Activated naive CD8-positive, alpha-beta T cell treated with anti-CD3 and anti-CD28 coated beads, Interleukin-2, amount 10 ng/mL, durations not matched to agents 7 days and 5 days (primary cell): Measurements from ENCODE around the gene TUBA8. TPM values are rescaled to one million over a fixed set of nuclear protein-coding genes. Genes with fewer than 3 reads are reported as not detected.
"Not testable (repeated sequence)": the region's sequence is repeated elsewhere in the genome, so short reads cannot be mapped to it uniquely, and the experiment has no call there.

Source experiments
- ATAC-seq: fragments of 150-1000 bp; cut with Tn5 transposase; one replicate; pipeline ENCODE4 v1.10.0; 2021; ENCODE audit warnings: low read depth, moderate library complexity
- POLR2A ChIA-PET: fragments of 350-600 bp; sonication (Branson Sonifier 250); formaldehyde crosslinking; loops from one replicate; lab custom pipeline; 2021; ENCODE audit warnings: antibody characterized with exemption; lab: Charles Lee
- DNase-seq: peaks from one replicate; pipeline ENCODE4 v3.0.0; 2021
- H3K27ac Mint-ChIP-seq: one replicate; pipeline ENCODE4 v1.8.0; 2022; ENCODE audit warnings: mild to moderate bottlenecking, mixed read lengths
- H3K27me3 Mint-ChIP-seq: one replicate; pipeline ENCODE4 v1.8.0; 2022; ENCODE audit warnings: mild to moderate bottlenecking, moderate library complexity, mixed read lengths
- H3K36me3 Mint-ChIP-seq: one replicate; pipeline ENCODE4 v1.8.0; 2021; ENCODE audit warnings: mild to moderate bottlenecking, mixed read lengths
- H3K4me1 Mint-ChIP-seq: one replicate; pipeline ENCODE4 v1.8.0; 2021; ENCODE audit warnings: mixed read lengths
- H3K4me3 Mint-ChIP-seq: one replicate; pipeline ENCODE4 v1.8.0; 2022; ENCODE audit warnings: mild to moderate bottlenecking, moderate library complexity, mixed read lengths
- H3K9me3 Mint-ChIP-seq: one replicate; pipeline ENCODE4 v1.8.0; 2021; ENCODE audit warnings: mixed read lengths
- total RNA-seq, 2 experiments: library from RNA; stranded (reverse); gene quantifications; one replicate each; pipeline ENCODE4 v1.2.3, GENCODE V29; 2021

TUBA8 gene
- total RNA-seq, 2 experiments from 2014 or later, result 0.99 to 3.7 TPM

GRCh38 chr22:18101536-18101935 lies 9.1 kb upstream of the TUBA8 start:
- no peak for DNase-seq
- H3K27me3 Mint-ChIP-seq, result no peaks in the 10 kb centered on the region
- POLR2A ChIA-PET, result no interaction called here
- H3K4me3 Mint-ChIP-seq, result no peak overlapping the region
- peaks cover 1% of the 10 kb centered on the region for H3K4me1 Mint-ChIP-seq
- H3K9me3 Mint-ChIP-seq, result peaks cover 3% of the 10 kb centered on the region
- H3K27ac Mint-ChIP-seq, result no peak overlapping the region
- no peak for ATAC-seq
- peaks cover 43% of the 10 kb centered on the region for H3K36me3 Mint-ChIP-seq

GRCh38 chr22:18103527-18104269 lies 6.9 kb upstream of the TUBA8 start:
- Mint-ChIP-seq H3K27me3 (peaks cover 4% of the 10 kb centered on the region), H3K36me3 (peaks cover 42% of the 10 kb centered on the region), H3K4me3 (no peak overlapping the region), H3K27ac (no peak overlapping the region), H3K9me3 (peaks cover 5% of the 10 kb centered on the region), H3K4me1 (peaks cover 1% of the 10 kb centered on the region)
- POLR2A ChIA-PET, result no interaction called here
- no peak for DNase-seq
- no peak for ATAC-seq

- Mint-ChIP-seq H3K4me1 (peaks cover 3% of the 10 kb centered on the region), H3K9me3 (peaks cover 5% of the 10 kb centered on the region), H3K27ac (no peak overlapping the region), H3K36me3 (peaks cover 38% of the 10 kb centered on the region), H3K4me3 (no peak overlapping the region), H3K27me3 (peaks cover 12% of the 10 kb centered on the region)
- DNase-seq (no peak), ATAC-seq (no peak)
- POLR2A ChIA-PET, result no interaction called here
Measured at GRCh38 chr22:18104566-18104965, 6.0 kb upstream of the TUBA8 start.

GRCh38 chr22:18105981-18106380 lies 4.6 kb upstream of the TUBA8 start:
- H3K4me3 Mint-ChIP-seq, DNase-seq, H3K9me3 Mint-ChIP-seq, H3K27ac Mint-ChIP-seq, ATAC-seq: not testable (repeated sequence)
- peaks cover 23% of the 10 kb centered on the region for H3K27me3 Mint-ChIP-seq
- POLR2A ChIA-PET, result interaction anchor here (0.6 to 1.1 kb wide), 2 partner anchors 28 to 147 kb away, joined by 3 to 4 read pairs; partner anchors contain the start of gene PEX26
- H3K4me1 Mint-ChIP-seq, result peaks cover 14% of the 10 kb centered on the region
- peaks cover 36% of the 10 kb centered on the region for H3K36me3 Mint-ChIP-seq

- H3K4me1 Mint-ChIP-seq, result peaks cover 14% of the 10 kb centered on the region
- peaks cover 31% of the 10 kb centered on the region for H3K27me3 Mint-ChIP-seq
- not testable (repeated sequence) for DNase-seq, H3K4me3 Mint-ChIP-seq, H3K9me3 Mint-ChIP-seq, ATAC-seq, H3K27ac Mint-ChIP-seq
- POLR2A ChIA-PET, result interaction anchor here (0.6 to 1.1 kb wide), 2 partner anchors 29 to 148 kb away, joined by 3 to 4 read pairs; partner anchors contain the start of gene PEX26
- peaks cover 33% of the 10 kb centered on the region for H3K36me3 Mint-ChIP-seq
Measured at GRCh38 chr22:18106550-18107341, 3.9 kb upstream of the TUBA8 start.

- Mint-ChIP-seq H3K27ac (no peak overlapping the region), H3K27me3 (peaks cover 45% of the 10 kb centered on the region), H3K36me3 (peaks cover 28% of the 10 kb centered on the region), H3K4me3 (no peak overlapping the region), H3K9me3 (peaks cover 5% of the 10 kb centered on the region), H3K4me1 (peaks cover 14% of the 10 kb centered on the region)
- DNase-seq (no peak), ATAC-seq (no peak)
- POLR2A ChIA-PET, result no interaction called here
Measured at GRCh38 chr22:18108187-18108586, 2.4 kb upstream of the TUBA8 start.

- POLR2A ChIA-PET, result no interaction called here
- ATAC-seq, result no peak
- Mint-ChIP-seq H3K9me3 (peaks cover 5% of the 10 kb centered on the region), H3K27ac (no peak overlapping the region), H3K36me3 (peaks cover 20% of the 10 kb centered on the region), H3K4me3 (peak overlapping the region; percentile 70), H3K27me3 (peaks cover 45% of the 10 kb centered on the region), H3K4me1 (peaks cover 27% of the 10 kb centered on the region)
- DNase-seq, result no peak
Measured at GRCh38 chr22:18109410-18110193, 1.0 kb upstream of the TUBA8 start.

- Mint-ChIP-seq H3K9me3 (peaks cover 2% of the 10 kb centered on the region), H3K27ac (no peak overlapping the region)
- no peak for ATAC-seq
Measured at GRCh38 chr22:18110954-18111758, 547 bp downstream of the TUBA8 start.

GRCh38 chr22:18111759-18112330 lies 1.2 kb downstream of the TUBA8 start:
- H3K4me1 Mint-ChIP-seq, result peaks cover 32% of the 10 kb centered on the region
- POLR2A ChIA-PET, result interaction anchor here (0.7 kb wide), 1 partner anchor 38 kb away, joined by 3 read pairs; the partner anchor contains the start of gene USP18
- H3K27ac Mint-ChIP-seq, result no peak overlapping the region
- H3K4me3 Mint-ChIP-seq, result no peak overlapping the region
- peaks cover 2% of the 10 kb centered on the region for H3K9me3 Mint-ChIP-seq
- H3K27me3 Mint-ChIP-seq, result peaks cover 45% of the 10 kb centered on the region
- no peak for ATAC-seq
- peaks cover 3% of the 10 kb centered on the region for H3K36me3 Mint-ChIP-seq
- DNase-seq, result no peak

More at GRCh38 chr22:18110954-18111758, 547 bp downstream of the TUBA8 start:
- peaks cover 32% of the 10 kb centered on the region for H3K4me1 Mint-ChIP-seq
- peaks cover 5% of the 10 kb centered on the region for H3K36me3 Mint-ChIP-seq
- H3K27me3 Mint-ChIP-seq, result peaks cover 45% of the 10 kb centered on the region
- DNase-seq, result no peak
- peak overlapping the region; percentile 70 for H3K4me3 Mint-ChIP-seq
- POLR2A ChIA-PET, result interaction anchor here (0.7 to 1.0 kb wide), 2 partner anchors 39 kb away, joined by 3 to 4 read pairs; partner anchors contain the start of gene USP18

GRCh38 chr22:18112440-18112839 lies 1.8 kb downstream of the TUBA8 start:
- H3K27ac Mint-ChIP-seq, result no peak overlapping the region
- peaks cover 45% of the 10 kb centered on the region for H3K27me3 Mint-ChIP-seq
- no peaks in the 10 kb centered on the region for H3K9me3 Mint-ChIP-seq
- H3K4me1 Mint-ChIP-seq, result peaks cover 32% of the 10 kb centered on the region
- no peak for ATAC-seq
- no peaks in the 10 kb centered on the region for H3K36me3 Mint-ChIP-seq
- no peak overlapping the region for H3K4me3 Mint-ChIP-seq
- POLR2A ChIA-PET, result no interaction called here
- no peak for DNase-seq

- POLR2A ChIA-PET, result interaction anchor here (1.0 to 1.5 kb wide), 2 partner anchors 11 to 36 kb away, joined by 3 to 5 read pairs; partner anchors contain the start of gene USP18
Measured at GRCh38 chr22:18113680-18114394, 3.2 kb downstream of the TUBA8 start.

More at GRCh38 chr22:18113680-18114394, 3.2 kb downstream of the TUBA8 start:
- Mint-ChIP-seq H3K9me3 (no peaks in the 10 kb centered on the region), H3K27me3 (peaks cover 40% of the 10 kb centered on the region), H3K36me3 (no peaks in the 10 kb centered on the region), H3K4me3 (peak overlapping the region; percentile 53), H3K4me1 (peaks cover 36% of the 10 kb centered on the region), H3K27ac (peak overlapping the region; percentile 59)
- no peak for ATAC-seq
- no peak for DNase-seq
